MCF 10A (cell line): ENCODE data around the gene DCP1B. TPM values are rescaled to one million over a fixed set of nuclear protein-coding genes. Genes with fewer than 3 reads are reported as not detected.

ENCODE experiments used
- BruUV-seq: library from RNA; stranded (reverse); fragments of 400-500 nt; replicated peaks from 2 replicates; lab custom pipeline; 2021; lab: Mats Ljungman, UMichigan
- CTCF ChIA-PET: fragments of 300-600 bp; sonication (Branson Sonifier 250); formaldehyde crosslinking; extraction: SDS; loops from one replicate; lab custom pipeline; 2021; ENCODE audit warnings: antibody characterized with exemption, inconsistent platforms; lab: Yijun Ruan, JAX
- POLR2A ChIA-PET: fragments of 300-600, 350-650 bp; sonication (Branson Sonifier 250); formaldehyde crosslinking; extraction: SDS; loops from one replicate; lab custom pipeline; 2020; ENCODE audit warnings: antibody characterized with exemption, inconsistent platforms; lab: Yijun Ruan, JAX
- DNase-seq: peaks from one replicate; pipeline ENCODE4 v3.0.0-alpha.2; 2018; ENCODE audit not compliant: unreplicated experiment
- H3K27ac Mint-ChIP-seq: one replicate; pipeline ENCODE4 v1.8.0; 2022; ENCODE audit warnings: mild to moderate bottlenecking, low read depth, mixed read lengths; ENCODE audit not compliant: unreplicated experiment
- H3K27me3 Mint-ChIP-seq: one replicate; pipeline ENCODE4 v1.8.0; 2022; ENCODE audit warnings: mixed read lengths; ENCODE audit not compliant: insufficient read depth, unreplicated experiment
- H3K36me3 Mint-ChIP-seq: one replicate; pipeline ENCODE4 v1.8.0; 2022; ENCODE audit warnings: mild to moderate bottlenecking, moderate library complexity, mixed read lengths; ENCODE audit not compliant: insufficient read depth, unreplicated experiment
- H3K4me1 Mint-ChIP-seq: one replicate; pipeline ENCODE4 v1.8.0; 2022; ENCODE audit warnings: mixed read lengths; ENCODE audit not compliant: insufficient read depth, unreplicated experiment
- H3K4me3 Mint-ChIP-seq: one replicate; pipeline ENCODE4 v1.8.0; 2022; ENCODE audit warnings: mild to moderate bottlenecking, moderate library complexity, mixed read lengths; ENCODE audit not compliant: unreplicated experiment
- H3K9me3 Mint-ChIP-seq: one replicate; pipeline ENCODE4 v1.8.0; 2022; ENCODE audit warnings: mixed read lengths; ENCODE audit not compliant: unreplicated experiment
- CTCF ChIP-seq: fragments of 200-600 bp; IDR thresholded peaks from one replicate; pipeline ENCODE4 v1.8.0; 2022; ENCODE audit warnings: antibody characterized with exemption, mild to moderate bottlenecking; ENCODE audit not compliant: unreplicated experiment
- intact Hi-C: fragments of 100-400 bp; cut with micrococcal nuclease; formaldehyde crosslinking; loops from 2 replicates; pipeline ENCODE4 v1.14.1; 2022
- total RNA-seq: library from RNA; stranded (reverse); gene quantifications from 2 replicates; pipeline ENCODE4 v1.2.3, GENCODE V29; 2022

DCP1B gene
- total RNA-seq, 1 experiment from 2014 or later = 5.5 TPM

GRCh38 chr12:2013527-2014223, 9.4 kb upstream of the DCP1B start:
- no TSS peak for BruUV-seq
- TF ChIP-seq CTCF = no peak
- H3K4me3 Mint-ChIP-seq = no peak overlapping the region
- POLR2A ChIA-PET = interaction anchor here (1.1 kb wide), 1 partner anchor 9 kb away, joined by 3 read pairs; no protein-coding TSS in a partner anchor
- no peaks in the 10 kb centered on the region for H3K36me3 Mint-ChIP-seq
- CTCF ChIA-PET = interaction anchor here (0.7 to 2.0 kb wide), 3 partner anchors 74 to 1821 kb away, joined by 3 to 5 read pairs (median 5); no protein-coding TSS in a partner anchor
- peaks cover 28% of the 10 kb centered on the region for H3K27me3 Mint-ChIP-seq
- H3K4me1 Mint-ChIP-seq = no peaks in the 10 kb centered on the region
- intact Hi-C loops = no loop called here
- no peak for DNase-seq
- no peak overlapping the region for H3K27ac Mint-ChIP-seq
- no peaks in the 10 kb centered on the region for H3K9me3 Mint-ChIP-seq

- ChIA-PET CTCF (interaction anchor here (0.9 to 2.0 kb wide), 2 partner anchors 73 to 222 kb away, joined by 3 to 5 read pairs; no protein-coding TSS in a partner anchor), POLR2A (interaction anchor here (1.1 kb wide), 1 partner anchor 10 kb away, joined by 3 read pairs; no protein-coding TSS in a partner anchor)
- TF ChIP-seq CTCF = no peak
- intact Hi-C loops = no loop called here
- no peak overlapping the region for H3K4me3 Mint-ChIP-seq
- DNase-seq = no peak
- H3K4me1 Mint-ChIP-seq = no peaks in the 10 kb centered on the region
- H3K27ac Mint-ChIP-seq = no peak overlapping the region
- H3K36me3 Mint-ChIP-seq = no peaks in the 10 kb centered on the region
- BruUV-seq = no TSS peak
- peaks cover 22% of the 10 kb centered on the region for H3K27me3 Mint-ChIP-seq
- no peaks in the 10 kb centered on the region for H3K9me3 Mint-ChIP-seq
Measured at GRCh38 chr12:2013086-2013485, 8.8 kb upstream of the DCP1B start.

GRCh38 chr12:2011643-2012607, 7.7 kb upstream of the DCP1B start:
- no peak for DNase-seq
- Mint-ChIP-seq H3K4me3 (no peak overlapping the region), H3K27ac (no peak overlapping the region), H3K4me1 (no peaks in the 10 kb centered on the region), H3K36me3 (no peaks in the 10 kb centered on the region), H3K9me3 (no peaks in the 10 kb centered on the region), H3K27me3 (peaks cover 12% of the 10 kb centered on the region)
- no TSS peak for BruUV-seq
- CTCF ChIA-PET = interaction anchor here (0.6 to 2.0 kb wide), 4 partner anchors 22 to 381 kb away, joined by 3 to 5 read pairs (median 3); no protein-coding TSS in a partner anchor
- no peak for TF ChIP-seq CTCF
- intact Hi-C loops = no loop called here
- POLR2A ChIA-PET = interaction anchor here (0.8 kb wide), 1 partner anchor 19 kb away, joined by 3 read pairs; no protein-coding TSS in a partner anchor
